Osteocyte (in vitro differentiated cells): ENCODE results near the gene MAPK1IP1L. TPM values are rescaled to one million over a fixed set of nuclear protein-coding genes. Genes with fewer than 3 reads are reported as not detected.

Source experiments
- DNase-seq: peaks from one replicate; pipeline ENCODE4 v3.0.0; 2021; ENCODE audit warnings: mixed read lengths; ENCODE audit not compliant: unreplicated experiment; ENCODE audit errors: extremely low spot score
- H3K27ac Mint-ChIP-seq: one replicate; pipeline ENCODE4 v1.8.0; 2021; ENCODE audit warnings: mild to moderate bottlenecking, mixed read lengths; ENCODE audit not compliant: unreplicated experiment
- H3K27me3 Mint-ChIP-seq: one replicate; pipeline ENCODE4 v1.8.0; 2021; ENCODE audit warnings: mixed read lengths; ENCODE audit not compliant: unreplicated experiment
- H3K36me3 Mint-ChIP-seq: one replicate; pipeline ENCODE4 v1.8.0; 2021; ENCODE audit warnings: mixed read lengths; ENCODE audit not compliant: unreplicated experiment
- H3K4me1 Mint-ChIP-seq: one replicate; pipeline ENCODE4 v1.8.0; 2021; ENCODE audit warnings: mixed read lengths; ENCODE audit not compliant: unreplicated experiment
- H3K4me3 Mint-ChIP-seq: one replicate; pipeline ENCODE4 v1.8.0; 2021; ENCODE audit warnings: mild to moderate bottlenecking, moderate library complexity, mixed read lengths; ENCODE audit not compliant: unreplicated experiment
- H3K9me3 Mint-ChIP-seq: one replicate; pipeline ENCODE4 v1.8.0; 2021; ENCODE audit warnings: mixed read lengths; ENCODE audit not compliant: unreplicated experiment
- CTCF ChIP-seq: fragments of 200-600 bp; sonication (generic); IDR thresholded peaks from 2 replicates; pipeline ENCODE4 v1.5.0; 2021; ENCODE audit warnings: antibody characterized with exemption, mild to moderate bottlenecking, moderate library complexity
- total RNA-seq: library from RNA; stranded (reverse); gene quantifications from 2 replicates; pipeline ENCODE4 v1.2.1, GENCODE V29; 2021

MAPK1IP1L gene
- total RNA-seq, 1 donor from 2014 or later = 102 TPM

GRCh38 chr14:55047301-55048053 is 4.0 kb upstream of the MAPK1IP1L start:
- H3K27ac Mint-ChIP-seq = no peak overlapping the region
- no peaks in the 10 kb centered on the region for H3K9me3 Mint-ChIP-seq
- no peak for DNase-seq
- peaks cover 10% of the 10 kb centered on the region for H3K4me1 Mint-ChIP-seq
- no peak for TF ChIP-seq CTCF
- no peaks in the 10 kb centered on the region for H3K27me3 Mint-ChIP-seq
- no peak overlapping the region for H3K4me3 Mint-ChIP-seq
- peaks cover 14% of the 10 kb centered on the region for H3K36me3 Mint-ChIP-seq

GRCh38 chr14:55048900-55049436 is 2.5 kb upstream of the MAPK1IP1L start:
- H3K36me3 Mint-ChIP-seq = peaks cover 11% of the 10 kb centered on the region
- H3K4me1 Mint-ChIP-seq = peaks cover 24% of the 10 kb centered on the region
- H3K4me3 Mint-ChIP-seq = no peak overlapping the region
- TF ChIP-seq CTCF = no peak
- no peaks in the 10 kb centered on the region for H3K27me3 Mint-ChIP-seq
- no peak overlapping the region for H3K27ac Mint-ChIP-seq
- DNase-seq = no peak
- no peaks in the 10 kb centered on the region for H3K9me3 Mint-ChIP-seq

GRCh38 chr14:55051165-55051422 is 353 bp upstream of the MAPK1IP1L start:
- Mint-ChIP-seq H3K4me3 (peak overlapping the region; percentile 90), H3K4me1 (peaks cover 29% of the 10 kb centered on the region), H3K36me3 (peaks cover 15% of the 10 kb centered on the region), H3K9me3 (no peaks in the 10 kb centered on the region), H3K27me3 (no peaks in the 10 kb centered on the region), H3K27ac (peak overlapping the region; percentile 100)
- TF ChIP-seq CTCF = no peak
- no peak for DNase-seq

DNA sequence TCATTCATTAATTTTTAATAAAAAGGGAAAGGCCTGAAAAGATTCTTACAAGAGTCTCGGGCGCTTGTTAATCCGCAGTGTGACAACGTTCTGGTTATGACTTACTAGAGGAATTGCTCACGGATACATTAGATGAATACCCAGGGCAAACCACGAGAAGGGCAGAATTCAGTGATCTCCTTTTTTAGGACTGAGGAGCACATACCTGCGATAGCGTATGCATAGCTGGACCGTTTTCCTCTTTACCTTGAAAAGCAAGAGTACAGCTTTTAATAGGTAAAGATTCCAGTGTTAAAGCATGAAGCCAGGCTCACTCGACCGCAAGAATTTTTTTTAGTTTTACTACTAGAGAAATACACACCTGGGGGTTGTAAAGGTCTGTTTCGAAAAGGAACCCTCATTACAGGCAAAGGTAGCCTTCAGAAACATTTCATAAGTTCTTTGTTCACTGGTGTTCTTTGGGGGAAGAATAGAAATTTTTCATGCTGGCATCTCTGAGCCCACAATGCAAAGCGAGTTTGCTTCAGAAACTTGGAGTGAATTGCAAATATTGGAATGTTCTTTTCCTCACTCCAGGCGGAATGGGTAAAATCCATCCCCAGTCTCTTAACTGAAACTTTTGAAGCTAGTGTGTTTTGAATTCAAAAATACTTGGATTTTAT is 953 bp downstream of the MAPK1IP1L start:
- H3K27me3 Mint-ChIP-seq = no peaks in the 10 kb centered on the region
- no peaks in the 10 kb centered on the region for H3K9me3 Mint-ChIP-seq
- TF ChIP-seq CTCF = no peak
- no peak for DNase-seq
- peaks cover 15% of the 10 kb centered on the region for H3K36me3 Mint-ChIP-seq
- H3K4me1 Mint-ChIP-seq = peaks cover 29% of the 10 kb centered on the region
- peak overlapping the region; percentile 90 for H3K4me3 Mint-ChIP-seq
- H3K27ac Mint-ChIP-seq = peak overlapping the region; percentile 98

GRCh38 chr14:55053018-55053417 is 1.6 kb downstream of the MAPK1IP1L start:
- TF ChIP-seq CTCF = no peak
- no peak for DNase-seq
- H3K27ac Mint-ChIP-seq = peak overlapping the region; percentile 98
- no peaks in the 10 kb centered on the region for H3K27me3 Mint-ChIP-seq
- peaks cover 18% of the 10 kb centered on the region for H3K36me3 Mint-ChIP-seq
- no peaks in the 10 kb centered on the region for H3K9me3 Mint-ChIP-seq
- H3K4me3 Mint-ChIP-seq = peak overlapping the region; percentile 90
- H3K4me1 Mint-ChIP-seq = peaks cover 29% of the 10 kb centered on the region
